IPS-NIHi7 (cell line): ENCODE results near the gene ZBTB7B.
"Not testable (repeated sequence)": the region's sequence is repeated elsewhere in the genome, so short reads cannot be mapped to it uniquely, and the experiment has no call there.

Source experiments
- DNase-seq: peaks from one replicate; pipeline ENCODE4 v3.0.0; 2012; ENCODE audit warnings: mixed read lengths; ENCODE audit errors: extremely low spot score

The ZBTB7B gene

GRCh38 chr1:154988058-154988954, 14.3 kb upstream of the ZBTB7B start:
- DNase-seq, result no peak

GRCh38 chr1:154989195-154989860, 13.3 kb upstream of the ZBTB7B start:
- DNase-seq, result no peak

- DNase-seq, result no peak
Measured at GRCh38 chr1:154990276-154990675, 12.3 kb upstream of the ZBTB7B start.

GRCh38 chr1:154992721-154993571, 9.7 kb upstream of the ZBTB7B start:
- DNase-seq, result peak; percentile 29

GRCh38 chr1:154993572-154994268, 8.9 kb upstream of the ZBTB7B start, which contains the start of gene LENEP:
TSS of gene LENEP (plus strand) at chr1:154993586. CDS start at chr1:154993608, 22 bp downstream.
- DNase-seq, result no peak

GRCh38 chr1:154994269-154994587, 8.4 kb upstream of the ZBTB7B start:
- no peak for DNase-seq

GRCh38 chr1:154994591-154994990, 8.0 kb upstream of the ZBTB7B start:
- no peak for DNase-seq

GRCh38 chr1:154995301-154995983, 7.2 kb upstream of the ZBTB7B start:
- not testable (repeated sequence) for DNase-seq

GRCh38 chr1:154996966-154997701, 5.5 kb upstream of the ZBTB7B start:
- no peak for DNase-seq

GRCh38 chr1:154998201-154998780, 4.3 kb upstream of the ZBTB7B start:
- DNase-seq, result no peak

GRCh38 chr1:154998818-154999570, 3.6 kb upstream of the ZBTB7B start:
- peak; percentile 82 for DNase-seq

GRCh38 chr1:154999571-155000410, 2.8 kb upstream of the ZBTB7B start:
- DNase-seq, result peak; percentile 65

- no peak for DNase-seq
Measured at GRCh38 chr1:155000411-155000725, 2.2 kb upstream of the ZBTB7B start.

- peak; percentile 86 for DNase-seq
Measured at GRCh38 chr1:155000726-155001424, 1.7 kb upstream of the ZBTB7B start.

- DNase-seq, result no peak
Measured at GRCh38 chr1:155001425-155001674, 1.3 kb upstream of the ZBTB7B start.

GRCh38 chr1:155001675-155002463, 733 bp upstream of the ZBTB7B start:
- peak; percentile 91 for DNase-seq

GRCh38 chr1:155003227-155003765, 694 bp downstream of the ZBTB7B start:
- DNase-seq, result no peak
